Cardiac muscle cell (in vitro differentiated cells and primary cell): ENCODE results near the gene ADGRL3. TPM values are rescaled to one million over a fixed set of nuclear protein-coding genes. Genes with fewer than 3 reads are reported as not detected.

Source experiments
- DNase-seq, 2 donors: peaks; one replicate each; pipeline versions ENCODE4 v3.0.0 to v3.0.0-alpha.2; 2010 to 2017; ENCODE audit warnings: low read depth in 1 of 2, low spot score in 1 of 2
- H3K27ac ChIP-seq: fragments of 200-600 bp; sonication (generic); 2 replicates; pipeline ENCODE4 v1.5.1; 2016
- H3K27me3 ChIP-seq: fragments of 200-600 bp; sonication (generic); 2 replicates; pipeline ENCODE4 v1.6.0; 2016; ENCODE audit warnings: control low read depth
- H3K36me3 ChIP-seq: fragments of 200-600 bp; sonication (generic); 2 replicates; pipeline ENCODE4 v1.5.1; 2016; ENCODE audit warnings: control low read depth
- H3K4me1 ChIP-seq: fragments of 200-600 bp; sonication (generic); 2 replicates; pipeline ENCODE4 v1.8.1; 2017; ENCODE audit warnings: low read depth, mild to moderate bottlenecking, mixed run types
- H3K4me3 ChIP-seq: fragments of 200-600 bp; sonication (generic); 2 replicates; pipeline ENCODE4 v1.5.1; 2016; ENCODE audit warnings: mild to moderate bottlenecking
- H3K9me3 ChIP-seq: fragments of 200-600 bp; sonication (generic); 2 replicates; pipeline ENCODE4 v1.5.1; 2017; ENCODE audit warnings: low read depth, mild to moderate bottlenecking, control low read depth
- CTCF ChIP-seq: IDR thresholded peaks from 2 replicates; pipeline ENCODE4 v1.5.1; 2012; ENCODE audit warnings: low read depth, mild to moderate bottlenecking, low read length
- polyA plus RNA-seq: library from polyadenylated mRNA; unstranded; fragments of >200 nt; fragmentation: Nextera tagmentation; extraction: Ambion mirVana; gene quantifications from 2 replicates; pipeline ENCODE4 v1.2.1, GENCODE V29; 2016
- total RNA-seq: library from RNA; depleted of rRNA; stranded (reverse); fragments of >200 nt; gene quantifications from 2 replicates; pipeline ENCODE4 v1.2.3, GENCODE V29; 2016

ADGRL3 gene
- total and polyA plus RNA-seq, 2 experiments from 2014 or later, result 2.4 to 4.8 TPM

- Histone ChIP-seq H3K27ac (no peak overlapping the region), H3K9me3 (no peaks in the 10 kb centered on the region), H3K4me1 (no peaks in the 10 kb centered on the region), H3K4me3 (no peak overlapping the region), H3K27me3 (peaks cover 16% of the 10 kb centered on the region), H3K36me3 (no peaks in the 10 kb centered on the region)
- TF ChIP-seq CTCF, result no peak
- DNase-seq, result no peak
Measured at GRCh38 chr4:61934198-61934597, 734.1 kb downstream of the ADGRL3 start.

GRCh38 chr4:61938250-61938846 is 738.2 kb downstream of the ADGRL3 start:
- H3K9me3 ChIP-seq, result no peaks in the 10 kb centered on the region
- TF ChIP-seq CTCF, result no peak
- DNase-seq, result no peak
- H3K27ac ChIP-seq, result no peak overlapping the region
- no peaks in the 10 kb centered on the region for H3K4me1 ChIP-seq
- H3K36me3 ChIP-seq, result no peaks in the 10 kb centered on the region
- H3K4me3 ChIP-seq, result no peak overlapping the region
- H3K27me3 ChIP-seq, result peaks cover 1% of the 10 kb centered on the region

GRCh38 chr4:61950625-61951024 is 750.5 kb downstream of the ADGRL3 start:
- no peak for DNase-seq
- H3K27me3 ChIP-seq, result no peaks in the 10 kb centered on the region
- no peak overlapping the region for H3K27ac ChIP-seq
- H3K9me3 ChIP-seq, result no peaks in the 10 kb centered on the region
- no peak overlapping the region for H3K4me3 ChIP-seq
- TF ChIP-seq CTCF, result no peak
- H3K36me3 ChIP-seq, result no peaks in the 10 kb centered on the region
- H3K4me1 ChIP-seq, result no peaks in the 10 kb centered on the region

- Histone ChIP-seq H3K9me3 (no peaks in the 10 kb centered on the region), H3K27me3 (no peaks in the 10 kb centered on the region), H3K36me3 (no peaks in the 10 kb centered on the region), H3K4me1 (no peaks in the 10 kb centered on the region), H3K4me3 (no peak overlapping the region), H3K27ac (no peak overlapping the region)
- no peak for DNase-seq
- no peak for TF ChIP-seq CTCF
Measured at GRCh38 chr4:61953386-61953785, 753.3 kb downstream of the ADGRL3 start.

GRCh38 chr4:61958591-61958990 is 758.5 kb downstream of the ADGRL3 start:
- H3K4me1 ChIP-seq, result no peaks in the 10 kb centered on the region
- no peaks in the 10 kb centered on the region for H3K36me3 ChIP-seq
- no peak overlapping the region for H3K27ac ChIP-seq
- H3K9me3 ChIP-seq, result no peaks in the 10 kb centered on the region
- DNase-seq, result no peak
- TF ChIP-seq CTCF, result no peak
- H3K4me3 ChIP-seq, result no peak overlapping the region
- H3K27me3 ChIP-seq, result no peaks in the 10 kb centered on the region

GRCh38 chr4:61959087-61959486 is 759.0 kb downstream of the ADGRL3 start:
- H3K36me3 ChIP-seq, result no peaks in the 10 kb centered on the region
- no peak overlapping the region for H3K4me3 ChIP-seq
- no peaks in the 10 kb centered on the region for H3K4me1 ChIP-seq
- H3K9me3 ChIP-seq, result no peaks in the 10 kb centered on the region
- H3K27me3 ChIP-seq, result no peaks in the 10 kb centered on the region
- H3K27ac ChIP-seq, result no peak overlapping the region
- no peak for TF ChIP-seq CTCF
- no peak for DNase-seq
